Measurements from ENCODE around the gene FOXL1.
"Not testable (repeated sequence)": the region's sequence is repeated elsewhere in the genome, so short reads cannot be mapped to it uniquely, and the experiment has no call there.

FOXL1 gene

DNA sequence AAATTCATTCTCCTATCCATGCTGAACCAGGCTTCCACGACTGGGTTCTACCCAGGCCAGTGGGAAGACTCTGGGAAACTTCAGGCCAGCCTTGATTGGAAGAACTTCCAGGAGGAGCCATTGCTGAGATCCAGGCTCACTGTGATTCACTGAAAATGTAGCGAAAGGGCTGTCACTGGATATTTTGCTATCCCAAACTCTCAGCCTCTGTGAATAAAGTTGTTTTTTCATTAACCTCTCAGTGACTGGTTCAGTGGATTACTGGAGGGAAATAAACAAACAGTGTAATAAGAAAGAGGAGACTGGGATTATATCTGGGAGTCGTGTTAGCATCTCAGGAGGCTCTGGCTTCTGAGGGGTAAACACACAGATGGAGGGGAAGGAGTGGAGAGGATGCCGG, 3.1 kb downstream of the FOXL1 start:
- no peak for DNase-seq

- DNase-seq = no peak
Measured at GRCh38 chr16:86584071-86584685, 5.8 kb downstream of the FOXL1 start.

GRCh38 chr16:86584726-86585721, 6.7 kb downstream of the FOXL1 start:
- DNase-seq = no peak

DNA sequence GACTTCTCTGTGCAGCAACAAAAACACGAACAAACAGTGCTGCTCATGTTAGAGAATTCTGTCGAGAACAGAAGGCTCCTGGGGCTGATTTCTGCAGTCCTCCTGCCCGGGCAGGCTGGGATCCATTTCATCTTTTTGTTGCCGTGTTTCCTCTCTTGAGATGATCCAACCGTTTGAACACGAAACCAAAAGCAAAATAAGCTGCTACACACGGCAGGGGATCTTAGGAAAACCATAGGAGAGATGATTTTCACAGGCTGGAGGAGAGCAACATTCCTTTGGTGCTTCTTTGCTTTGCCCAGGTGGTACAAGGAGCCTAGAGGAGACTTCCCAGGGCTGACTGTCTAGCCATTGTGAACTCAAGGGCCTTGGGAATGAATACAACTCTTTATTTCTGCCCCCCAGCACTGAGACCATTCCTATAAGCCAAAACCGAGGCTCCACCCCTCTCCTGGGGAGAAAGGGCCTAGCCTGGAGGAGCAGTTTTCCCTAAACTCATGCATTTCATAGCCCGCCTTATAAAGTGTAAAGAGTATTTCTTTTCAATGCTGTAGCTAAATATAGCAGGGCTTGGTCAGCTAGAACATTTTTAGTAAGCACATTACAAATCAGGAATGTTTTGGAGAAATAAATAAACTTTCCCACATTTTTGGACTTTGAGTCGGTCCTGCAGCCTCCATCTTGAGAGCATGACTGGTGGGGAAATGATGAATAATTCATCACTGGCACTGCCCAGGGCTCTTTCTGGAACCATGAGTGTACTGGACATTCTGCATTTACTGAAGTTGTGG, 7.7 kb downstream of the FOXL1 start:
- DNase-seq = peak; percentile 82

DNA sequence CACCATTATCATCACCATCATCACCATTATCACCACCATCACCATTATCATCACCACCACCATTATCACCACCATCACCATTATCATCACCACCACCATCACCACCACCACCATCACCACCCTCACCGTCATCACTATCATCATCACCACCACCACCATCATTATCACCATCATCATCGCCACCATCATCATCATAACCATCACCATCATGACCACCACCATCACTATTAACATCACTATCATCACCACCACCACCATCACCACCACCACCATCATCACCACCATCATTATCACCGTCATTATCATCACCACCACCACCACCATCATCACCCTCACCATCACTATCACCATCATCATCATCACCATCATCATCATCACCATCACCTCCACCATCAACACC, 9.1 kb downstream of the FOXL1 start:
- DNase-seq = no peak

GRCh38 chr16:86587955-86588354, 9.6 kb downstream of the FOXL1 start:
- DNase-seq = not testable (repeated sequence)

DNA sequence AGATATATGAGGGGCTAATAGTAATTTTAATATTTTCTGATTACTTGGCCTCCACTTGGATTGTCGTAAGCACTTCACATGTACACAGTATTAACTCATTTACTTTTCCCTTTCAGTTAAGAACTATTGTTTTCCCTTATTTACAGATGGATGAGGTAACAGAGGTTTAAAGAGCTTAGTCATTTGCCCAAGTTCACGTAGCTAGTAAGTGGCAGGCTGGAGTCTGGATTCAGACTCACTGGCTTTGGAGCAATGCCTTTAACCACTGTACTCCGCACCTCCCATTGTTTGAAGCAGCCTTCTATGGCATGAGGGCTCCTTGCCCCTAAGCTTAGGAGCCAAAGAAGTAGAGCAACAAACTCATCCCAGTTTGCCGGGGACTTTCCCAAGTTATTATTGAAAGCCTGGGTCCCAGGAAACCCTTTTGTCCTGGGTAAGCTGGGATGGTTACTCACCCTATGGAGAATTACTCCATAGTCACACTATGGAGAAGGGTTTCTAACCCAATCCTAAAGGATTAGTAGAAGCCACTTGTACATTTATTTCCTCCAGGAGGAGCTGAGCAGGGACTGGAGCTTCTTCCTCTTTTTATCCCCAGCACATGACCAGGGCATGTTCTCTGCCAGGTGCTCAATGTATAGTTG, 12.3 kb downstream of the FOXL1 start:
- DNase-seq = peak; percentile 79

GRCh38 chr16:86591270-86591669, 12.9 kb downstream of the FOXL1 start:
- DNase-seq = no peak

- no peak for DNase-seq
Measured at GRCh38 chr16:86593913-86594620, 15.7 kb downstream of the FOXL1 start.

GRCh38 chr16:86594721-86595120, 16.4 kb downstream of the FOXL1 start:
- peak; percentile 72 for DNase-seq

DNA sequence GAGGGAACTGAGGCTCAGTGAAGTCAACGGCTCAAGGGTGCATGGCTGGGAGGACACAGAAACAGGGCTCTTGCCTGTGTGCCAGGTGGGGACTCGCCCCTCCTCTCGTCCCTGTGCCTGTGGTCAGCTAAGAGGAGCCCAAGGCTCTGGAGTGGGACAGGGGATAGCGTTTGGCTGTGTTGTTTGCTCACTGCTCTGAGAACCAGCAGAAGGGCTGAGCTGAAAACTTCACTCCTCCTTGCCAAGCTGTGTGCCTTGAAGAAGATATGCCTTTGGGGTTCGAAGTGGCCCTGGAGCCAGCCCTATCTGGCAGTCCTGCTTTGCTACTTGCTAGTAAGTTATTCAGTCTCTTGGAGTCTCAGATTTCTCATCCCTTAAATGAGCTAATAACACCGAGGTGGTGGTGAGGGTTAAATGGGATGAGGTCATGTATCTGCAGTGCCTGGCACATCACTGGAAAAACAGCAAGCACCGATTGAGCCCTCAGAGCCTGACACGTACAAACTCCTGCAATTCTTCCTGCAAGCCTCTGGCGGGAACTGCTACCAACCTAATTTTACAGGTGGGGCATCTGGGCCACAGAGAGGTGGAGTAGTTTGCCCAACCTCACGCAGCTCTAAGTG, 17.7 kb downstream of the FOXL1 start:
- DNase-seq = peak; percentile 39

DNA sequence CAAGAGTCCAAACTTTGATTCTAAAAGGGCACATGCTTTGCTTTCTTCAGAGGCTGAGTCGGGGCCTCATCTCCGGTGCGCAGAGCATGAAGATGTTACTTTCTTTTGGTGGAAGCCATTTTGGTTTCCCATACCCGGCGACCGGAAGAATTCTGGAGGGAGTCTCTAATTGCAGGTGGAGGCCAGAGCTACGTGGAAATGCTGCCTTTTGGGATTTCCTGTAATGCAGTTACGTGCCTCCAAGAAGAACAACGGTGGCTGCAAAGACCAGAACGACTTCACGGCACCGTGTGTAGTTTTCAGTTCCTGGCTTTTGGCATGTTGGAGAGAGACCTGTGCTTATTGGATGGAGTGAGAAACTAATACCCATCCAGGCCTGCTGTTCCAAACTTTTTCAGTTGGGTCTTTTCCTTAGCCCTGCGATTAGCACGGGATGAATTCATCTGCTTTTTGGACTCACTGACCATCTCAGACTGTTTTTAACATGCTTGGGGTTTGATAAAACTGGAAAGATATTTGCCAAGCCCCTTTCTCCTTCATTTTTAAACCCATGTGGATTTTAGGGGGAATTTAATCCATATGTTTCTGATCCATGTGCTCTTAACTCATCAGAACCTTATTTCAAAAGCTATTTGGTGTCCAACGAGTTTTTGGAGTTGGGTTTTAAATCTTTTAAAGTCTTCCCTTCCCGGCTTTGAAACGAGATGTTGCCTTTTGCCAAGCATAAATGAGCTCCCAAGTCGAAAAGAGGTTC, 19.0 kb downstream of the FOXL1 start:
- DNase-seq = no peak

- DNase-seq = peak; percentile 68
Measured at GRCh38 chr16:86597880-86598606, 19.7 kb downstream of the FOXL1 start.

DNA sequence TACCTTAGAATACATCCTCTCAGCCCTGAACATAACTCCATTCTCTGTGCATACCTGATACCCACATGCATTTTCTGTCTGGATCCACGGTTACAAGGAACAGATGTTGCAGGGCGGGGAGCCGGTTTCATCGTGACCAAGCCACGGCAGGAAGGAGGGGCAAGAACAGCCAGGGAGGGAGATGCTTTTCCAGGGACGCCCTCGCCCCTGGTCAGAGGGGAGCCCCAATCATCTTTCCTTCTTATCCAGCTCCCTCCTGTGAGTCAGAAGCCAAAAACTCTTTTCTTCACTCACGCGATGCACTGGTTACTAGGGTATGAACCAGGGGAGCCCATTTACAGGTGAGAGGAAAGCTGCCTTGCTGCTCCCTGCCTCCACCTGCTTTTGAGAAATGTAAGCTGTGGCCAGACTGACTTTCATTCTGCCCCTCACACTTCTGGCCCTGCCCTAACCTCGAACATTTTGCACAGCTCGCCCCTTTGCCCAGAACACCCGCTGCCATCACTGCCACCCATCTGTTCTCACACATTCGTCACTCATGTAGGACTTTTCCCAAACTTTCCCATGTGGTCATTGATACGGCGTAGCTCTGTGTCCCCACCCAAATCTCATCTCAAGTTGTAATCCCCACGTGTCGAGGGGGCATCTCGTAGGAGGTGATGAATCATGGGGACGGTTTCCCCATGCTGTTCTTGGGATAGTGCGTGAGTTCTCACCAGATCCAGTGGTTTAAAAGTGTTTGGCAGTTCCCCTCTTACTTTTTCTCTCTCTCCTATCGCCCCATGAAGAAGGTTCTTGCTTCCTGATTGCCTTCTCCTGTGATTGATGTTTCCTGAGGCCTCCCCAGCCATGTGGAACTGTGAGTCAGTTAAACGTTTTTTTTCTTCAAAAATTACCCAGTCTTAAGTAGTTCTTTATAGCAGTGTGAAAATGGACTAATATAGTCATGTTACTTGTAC, 20.5 kb downstream of the FOXL1 start:
- DNase-seq = peak; percentile 83

DNA sequence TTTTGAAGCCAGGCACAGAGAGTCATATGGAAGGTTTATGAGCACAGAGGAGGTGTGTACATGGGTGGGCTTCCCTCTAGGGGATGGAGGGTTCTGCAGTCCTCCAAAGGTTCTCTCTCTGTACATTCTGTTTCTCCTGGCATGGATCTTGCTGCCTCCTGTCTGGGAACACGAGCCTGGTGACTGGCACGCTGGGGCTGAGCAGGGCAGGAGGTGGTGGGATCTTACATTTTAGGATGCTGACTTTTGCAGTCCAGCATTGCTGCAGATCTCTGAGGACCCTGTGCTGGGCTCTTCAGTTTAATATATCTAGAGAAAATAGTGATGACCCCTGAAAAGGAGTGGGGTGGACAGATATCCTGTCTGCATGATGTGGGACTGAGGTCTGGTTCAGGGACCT, 23.0 kb downstream of the FOXL1 start:
- DNase-seq = no peak

- DNase-seq = no peak
Measured at GRCh38 chr16:86602521-86602920, 24.2 kb downstream of the FOXL1 start.

DNA sequence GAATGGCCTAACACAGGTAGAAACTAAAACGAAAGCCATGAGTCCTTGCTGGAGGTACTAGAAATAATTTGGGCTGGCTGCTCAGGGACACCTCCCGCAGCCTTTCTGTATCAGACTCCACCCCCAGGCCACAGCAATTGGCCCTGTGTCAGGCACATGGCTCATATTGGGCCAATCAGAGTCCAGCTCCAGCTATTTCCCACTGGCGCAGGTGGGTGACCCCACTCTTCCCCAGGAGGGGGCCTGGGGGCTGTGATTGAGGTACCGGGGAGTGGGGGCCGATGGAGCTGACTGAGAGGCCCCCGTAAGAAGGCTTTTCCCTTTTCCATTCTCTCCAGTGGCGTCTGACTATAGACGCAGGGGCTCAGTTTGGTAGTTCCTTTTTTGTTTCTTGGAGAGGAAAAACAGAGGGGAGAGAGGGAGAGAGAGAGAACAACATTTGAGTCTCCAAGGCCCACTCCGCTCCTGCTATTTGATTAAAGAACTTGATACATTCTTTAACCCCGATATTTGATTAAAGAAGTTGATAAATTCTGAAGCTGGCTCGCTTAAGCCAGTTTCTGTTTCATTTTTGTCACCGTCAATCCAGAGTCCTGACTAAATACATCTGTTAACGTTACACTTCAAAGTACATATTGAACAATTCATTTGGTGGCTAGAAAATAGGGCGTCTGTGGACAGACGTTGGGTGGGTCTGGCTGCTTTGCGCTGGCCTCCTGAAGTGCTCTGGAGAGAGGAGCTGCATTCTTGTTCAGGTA, 26.3 kb downstream of the FOXL1 start:
- DNase-seq = no peak

DNA sequence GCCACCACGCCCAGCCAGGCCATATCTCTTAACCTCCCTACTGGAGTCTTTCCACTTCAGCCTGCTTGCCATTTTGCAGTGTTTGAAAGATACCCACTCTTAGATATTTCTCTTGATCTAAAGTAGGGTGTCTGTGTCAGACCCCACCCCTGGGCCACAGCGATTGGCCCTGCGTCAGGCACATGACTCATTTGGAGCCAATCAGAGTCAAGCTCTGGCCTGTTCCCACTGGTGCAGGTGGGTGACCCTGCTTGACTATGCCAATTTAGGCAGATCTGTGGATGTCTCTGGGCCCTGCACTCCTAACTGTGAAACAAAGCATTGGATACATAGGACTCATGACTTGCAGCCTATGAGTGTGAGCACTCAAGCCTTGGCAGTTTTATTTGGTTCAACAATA, 27.6 kb downstream of the FOXL1 start:
- DNase-seq = no peak

Data from fibroblast of skin of abdomen (primary cell).